Measurements from ENCODE around the gene MPRIP.

The MPRIP gene

DNA sequence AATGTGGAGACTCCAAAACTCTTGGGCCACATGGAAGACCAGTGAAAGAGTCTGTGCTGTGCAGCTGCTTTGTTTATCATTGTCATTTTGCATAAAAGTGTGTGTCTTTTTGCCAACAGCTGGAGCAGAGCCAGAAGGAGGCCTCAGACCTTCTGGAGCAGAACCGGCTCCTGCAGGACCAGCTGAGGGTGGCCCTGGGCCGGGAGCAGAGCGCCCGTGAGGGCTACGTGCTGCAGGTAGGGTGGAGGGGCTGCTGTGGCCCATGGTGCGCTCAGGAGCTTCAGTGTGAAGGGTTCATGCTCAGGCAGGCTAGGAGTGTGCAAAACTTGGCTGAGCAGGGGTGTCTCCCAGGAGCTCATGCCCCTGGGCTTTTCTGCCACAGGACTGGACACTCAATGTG, 118.9 kb downstream of the MPRIP start:
- DNase-seq (ENCODE audit: insufficient read length, low spot score): no peak
- TF ChIP-seq PAX5 (IDR thresholded peaks at IDR 0.05; ENCODE audit: insufficient read depth, low read length, severe bottlenecking) (no peak), TAF1 (IDR thresholded peaks at IDR 0.05; ENCODE audit: low read depth, low read length) (no peak), SPI1 (IDR thresholded peaks at IDR 0.05; ENCODE audit: low read depth, low read length) (no peak), POLR2A (IDR thresholded peaks at IDR 0.05; ENCODE audit: low read depth, low read length) (no peak), POLR2AphosphoS5 (IDR thresholded peaks at IDR 0.05; ENCODE audit: low read depth, low read length) (no peak), POU2F2 (IDR thresholded peaks at IDR 0.05; ENCODE audit: low read depth, low read length) (no peak)

GRCh38 chr17:17161759-17162158, 119.5 kb downstream of the MPRIP start:
- no peak for TF ChIP-seq TAF1 (IDR thresholded peaks at IDR 0.05; ENCODE audit: low read depth, low read length)
- no peak for TF ChIP-seq POU2F2 (IDR thresholded peaks at IDR 0.05; ENCODE audit: low read depth, low read length)
- no peak for TF ChIP-seq SPI1 (IDR thresholded peaks at IDR 0.05; ENCODE audit: low read depth, low read length)
- no peak for TF ChIP-seq PAX5 (IDR thresholded peaks at IDR 0.05; ENCODE audit: insufficient read depth, low read length, severe bottlenecking)
- TF ChIP-seq POLR2AphosphoS5 (IDR thresholded peaks at IDR 0.05; ENCODE audit: low read depth, low read length): no peak
- no peak for TF ChIP-seq POLR2A (IDR thresholded peaks at IDR 0.05; ENCODE audit: low read depth, low read length)
- no peak for DNase-seq (ENCODE audit: insufficient read length, low spot score)
- no peak for FAIRE-seq

More for the DNA sequence above, 118.9 kb downstream of the MPRIP start:
- FAIRE-seq: no peak

- DNase-seq (ENCODE audit: insufficient read length, low spot score): no peak
- no peak for FAIRE-seq
Observed at GRCh38 chr17:17164156-17164555, 121.9 kb downstream of the MPRIP start.

GRCh38 chr17:17164676-17165075, 122.4 kb downstream of the MPRIP start:
- DNase-seq (ENCODE audit: insufficient read length, low spot score) (no peak), FAIRE-seq (no peak)
- TF ChIP-seq POU2F2 (IDR thresholded peaks at IDR 0.05; ENCODE audit: low read depth, low read length): no peak

More at GRCh38 chr17:17164156-17164555, 121.9 kb downstream of the MPRIP start:
- TF ChIP-seq SPI1 (IDR thresholded peaks at IDR 0.05; ENCODE audit: low read depth, low read length) (no peak), POLR2AphosphoS5 (IDR thresholded peaks at IDR 0.05; ENCODE audit: low read depth, low read length) (no peak), PAX5 (IDR thresholded peaks at IDR 0.05; ENCODE audit: insufficient read depth, low read length, severe bottlenecking) (no peak), TAF1 (IDR thresholded peaks at IDR 0.05; ENCODE audit: low read depth, low read length) (no peak), POU2F2 (IDR thresholded peaks at IDR 0.05; ENCODE audit: low read depth, low read length) (no peak)

- TF ChIP-seq POLR2AphosphoS5 (IDR thresholded peaks at IDR 0.05; ENCODE audit: low read depth, low read length): no peak
- no peak for TF ChIP-seq PAX5 (IDR thresholded peaks at IDR 0.05; ENCODE audit: insufficient read depth, low read length, severe bottlenecking)
- no peak for TF ChIP-seq POU2F2 (IDR thresholded peaks at IDR 0.05; ENCODE audit: low read depth, low read length)
- TF ChIP-seq SPI1 (IDR thresholded peaks at IDR 0.05; ENCODE audit: low read depth, low read length): no peak
- TF ChIP-seq TAF1 (IDR thresholded peaks at IDR 0.05; ENCODE audit: low read depth, low read length): no peak
- no peak for TF ChIP-seq POLR2A (IDR thresholded peaks at IDR 0.05; ENCODE audit: low read depth, low read length)
- no peak for FAIRE-seq
- DNase-seq (ENCODE audit: insufficient read length, low spot score): no peak
Observed at GRCh38 chr17:17165666-17166308, 123.5 kb downstream of the MPRIP start.

GRCh38 chr17:17166446-17166845, 124.2 kb downstream of the MPRIP start:
- TF ChIP-seq POU2F2 (IDR thresholded peaks at IDR 0.05; ENCODE audit: low read depth, low read length) (no peak), TAF1 (IDR thresholded peaks at IDR 0.05; ENCODE audit: low read depth, low read length) (no peak), PAX5 (IDR thresholded peaks at IDR 0.05; ENCODE audit: insufficient read depth, low read length, severe bottlenecking) (no peak), SPI1 (IDR thresholded peaks at IDR 0.05; ENCODE audit: low read depth, low read length) (no peak), POLR2AphosphoS5 (IDR thresholded peaks at IDR 0.05; ENCODE audit: low read depth, low read length) (no peak), POLR2A (IDR thresholded peaks at IDR 0.05; ENCODE audit: low read depth, low read length) (no peak)
- DNase-seq (ENCODE audit: insufficient read length, low spot score) (no peak), FAIRE-seq (no peak)

- DNase-seq (ENCODE audit: insufficient read length, low spot score) (no peak), FAIRE-seq (no peak)
- TF ChIP-seq SPI1 (IDR thresholded peaks at IDR 0.05; ENCODE audit: low read depth, low read length): no peak
- no peak for TF ChIP-seq TAF1 (IDR thresholded peaks at IDR 0.05; ENCODE audit: low read depth, low read length)
- no peak for TF ChIP-seq PAX5 (IDR thresholded peaks at IDR 0.05; ENCODE audit: insufficient read depth, low read length, severe bottlenecking)
- TF ChIP-seq POLR2A (IDR thresholded peaks at IDR 0.05; ENCODE audit: low read depth, low read length): no peak
- TF ChIP-seq POLR2AphosphoS5 (IDR thresholded peaks at IDR 0.05; ENCODE audit: low read depth, low read length): no peak
- no peak for TF ChIP-seq POU2F2 (IDR thresholded peaks at IDR 0.05; ENCODE audit: low read depth, low read length)
Observed at GRCh38 chr17:17167356-17167755, 125.1 kb downstream of the MPRIP start.

GRCh38 chr17:17167986-17168385, 125.7 kb downstream of the MPRIP start:
- TF ChIP-seq POLR2A (IDR thresholded peaks at IDR 0.05; ENCODE audit: low read depth, low read length): no peak
- TF ChIP-seq POLR2AphosphoS5 (IDR thresholded peaks at IDR 0.05; ENCODE audit: low read depth, low read length): no peak
- DNase-seq (ENCODE audit: insufficient read length, low spot score): no peak
- FAIRE-seq: no peak

GRCh38 chr17:17168401-17168800, 126.1 kb downstream of the MPRIP start:
- DNase-seq (ENCODE audit: insufficient read length, low spot score) (no peak), FAIRE-seq (no peak)
- no peak for TF ChIP-seq PAX5 (IDR thresholded peaks at IDR 0.05; ENCODE audit: insufficient read depth, low read length, severe bottlenecking)
- TF ChIP-seq POLR2A (IDR thresholded peaks at IDR 0.05; ENCODE audit: low read depth, low read length): no peak
- no peak for TF ChIP-seq POLR2AphosphoS5 (IDR thresholded peaks at IDR 0.05; ENCODE audit: low read depth, low read length)
- TF ChIP-seq TAF1 (IDR thresholded peaks at IDR 0.05; ENCODE audit: low read depth, low read length): no peak
- TF ChIP-seq SPI1 (IDR thresholded peaks at IDR 0.05; ENCODE audit: low read depth, low read length): no peak
- no peak for TF ChIP-seq POU2F2 (IDR thresholded peaks at IDR 0.05; ENCODE audit: low read depth, low read length)

- TF ChIP-seq TAF1 (IDR thresholded peaks at IDR 0.05; ENCODE audit: low read depth, low read length) (no peak), POLR2AphosphoS5 (IDR thresholded peaks at IDR 0.05; ENCODE audit: low read depth, low read length) (no peak)
- DNase-seq (ENCODE audit: insufficient read length, low spot score) (no peak), FAIRE-seq (no peak)
Observed at GRCh38 chr17:17169396-17169795, 127.1 kb downstream of the MPRIP start.
